DND-41 (cell line): ENCODE results near the gene EPPIN.

ENCODE experiments used
- ATAC-seq: fragments of 200-7000 bp; cut with Tn5 transposase; 3 replicates; pipeline ENCODE4 v1.9.1; 2021; ENCODE audit warnings: low read depth; ENCODE audit not compliant: insufficient read depth
- DNase-seq: peaks from one replicate; pipeline ENCODE4 v3.0.0-alpha.2; 2020
- H2AFZ ChIP-seq: 2 replicates; pipeline ENCODE4 v1.6.0; 2012; ENCODE audit warnings: low read depth, low read length
- H3K27ac ChIP-seq: 2 replicates; pipeline ENCODE4 v1.5.1; 2012; ENCODE audit warnings: low read length, inconsistent platforms
- H3K27me3 ChIP-seq: fragments of 200-600 bp; sonication (generic); 2 replicates; pipeline ENCODE4 v1.6.0; 2012; ENCODE audit warnings: low read length, mild to moderate bottlenecking, inconsistent platforms; ENCODE audit not compliant: insufficient read depth, poor library complexity
- H3K36me3 ChIP-seq: 2 replicates; pipeline ENCODE4 v1.5.1; 2012; ENCODE audit warnings: low read length, inconsistent platforms; ENCODE audit not compliant: insufficient read depth
- H3K4me1 ChIP-seq: 2 replicates; pipeline ENCODE4 v1.5.1; 2012; ENCODE audit warnings: mild to moderate bottlenecking, low read length; ENCODE audit not compliant: insufficient read depth
- H3K4me2 ChIP-seq: 2 replicates; pipeline ENCODE4 v1.6.0; 2012; ENCODE audit warnings: mild to moderate bottlenecking, moderate library complexity, low read length, inconsistent platforms; ENCODE audit not compliant: insufficient read depth
- H3K4me3 ChIP-seq, 2 experiments: fragments of 200-600 bp in 1 of 2; shearing (Covaris generic) in 1 of 2; 2 replicates each; pipeline ENCODE4 v1.5.1; 2012 to 2016; ENCODE audit warnings: inconsistent platforms in 2 of 2, low read length in 2 of 2, mild to moderate bottlenecking in 2 of 2, low read depth in 1 of 2, moderate library complexity in 1 of 2
- H3K79me2 ChIP-seq: 2 replicates; pipeline ENCODE4 v1.6.0; 2012; ENCODE audit warnings: low read length, inconsistent platforms; ENCODE audit not compliant: insufficient read depth
- H3K9ac ChIP-seq: 2 replicates; pipeline ENCODE4 v1.6.0; 2012; ENCODE audit warnings: low read depth, mild to moderate bottlenecking, inconsistent platforms, low read length, moderate library complexity
- H3K9me3 ChIP-seq: 2 replicates; pipeline ENCODE4 v1.5.1; 2012; ENCODE audit warnings: low read length, moderate library complexity, mild to moderate bottlenecking, inconsistent platforms; ENCODE audit not compliant: insufficient read depth, severe bottlenecking
- H4K20me1 ChIP-seq: 2 replicates; pipeline ENCODE4 v1.6.0; 2012; ENCODE audit warnings: low read length; ENCODE audit not compliant: insufficient read depth
- CTCF ChIP-seq: IDR thresholded peaks from 2 replicates; pipeline ENCODE4 v1.5.1; 2012; ENCODE audit warnings: borderline replicate concordance, low read length, moderate library complexity, mild to moderate bottlenecking; ENCODE audit not compliant: poor library complexity, severe bottlenecking; ENCODE audit errors: extremely low read depth
- EZH2 ChIP-seq: IDR thresholded peaks from 3 replicates; pipeline ENCODE4 v1.6.1; 2012; ENCODE audit warnings: borderline replicate concordance, low read depth, mild to moderate bottlenecking, moderate library complexity, low read length, inconsistent platforms; ENCODE audit not compliant: severe bottlenecking

EPPIN gene

DNA sequence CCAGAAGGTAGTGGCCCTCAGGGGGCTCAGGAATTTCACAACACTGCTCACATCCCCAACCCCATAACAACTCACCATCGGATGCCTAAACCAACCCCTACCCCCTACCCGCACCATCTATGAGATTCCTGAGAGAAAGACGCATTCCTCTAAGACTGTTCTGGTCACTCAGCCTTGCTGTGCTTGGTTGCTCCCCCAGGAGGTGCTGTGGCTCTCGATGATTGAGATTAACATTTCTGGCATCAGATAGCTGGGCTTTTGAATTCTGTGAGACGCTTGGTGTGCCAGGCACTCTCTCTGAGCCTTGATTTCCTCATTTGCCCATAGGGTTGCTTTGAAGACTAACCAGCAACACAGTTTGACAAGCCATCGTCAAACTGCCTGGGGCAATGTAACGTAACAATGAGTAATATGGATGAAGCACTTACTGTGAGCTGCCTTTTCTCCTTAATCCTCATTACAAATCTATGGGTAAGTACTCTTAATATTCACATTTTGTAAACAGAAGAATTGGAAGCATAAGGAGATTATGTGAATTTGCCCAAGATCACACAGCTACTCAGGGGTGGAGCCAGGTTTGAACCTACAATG lies 8.9 kb downstream of the EPPIN start:
- H3K4me1 ChIP-seq: no peaks in the 10 kb centered on the region

DNA sequence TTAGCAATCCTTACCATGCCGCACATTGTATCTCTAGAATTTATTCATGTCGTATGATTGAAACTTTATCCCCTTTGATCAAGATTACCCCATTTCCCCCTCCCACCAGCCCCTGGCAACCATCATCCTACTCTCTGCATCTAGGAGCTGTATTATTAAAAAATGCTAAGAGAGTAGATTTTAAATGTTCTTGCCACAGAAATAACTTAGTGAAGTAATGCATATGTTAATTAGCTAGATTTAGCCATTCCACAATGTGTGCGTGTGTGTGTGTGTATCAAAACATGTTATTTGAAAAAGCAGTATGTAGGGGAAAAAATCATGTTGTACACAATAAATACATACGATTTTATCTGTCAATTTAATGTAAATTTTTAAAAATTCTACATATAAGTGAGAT lies 19.9 kb downstream of the EPPIN start:
- Histone ChIP-seq H3K9me3 (no peaks in the 10 kb centered on the region), H4K20me1 (no peaks in the 10 kb centered on the region), H2AFZ (no peak overlapping the region), H3K4me1 (no peaks in the 10 kb centered on the region), H3K9ac (no peak overlapping the region), H3K27me3 (peaks cover 24% of the 10 kb centered on the region), H3K4me3 (no peak overlapping the region), H3K79me2 (no peaks in the 10 kb centered on the region), H3K36me3 (no peaks in the 10 kb centered on the region), H3K4me2 (no peak overlapping the region), H3K27ac (no peak overlapping the region)
- TF ChIP-seq EZH2: no peak
- no peak for TF ChIP-seq CTCF
- ATAC-seq (no peak), DNase-seq (no peak)

More for the DNA sequence above, 8.9 kb downstream of the EPPIN start:
- Histone ChIP-seq H3K36me3 (no peaks in the 10 kb centered on the region), H2AFZ (no peak overlapping the region), H3K9me3 (no peaks in the 10 kb centered on the region), H3K4me3 (no peak overlapping the region), H3K27me3 (peaks cover 15% of the 10 kb centered on the region), H3K79me2 (no peaks in the 10 kb centered on the region), H3K9ac (no peak overlapping the region), H4K20me1 (no peaks in the 10 kb centered on the region), H3K4me2 (no peak overlapping the region), H3K27ac (no peak overlapping the region)
- ATAC-seq: no peak
- TF ChIP-seq CTCF: peak; percentile 30
- no peak for TF ChIP-seq EZH2
- no peak for DNase-seq

DNA sequence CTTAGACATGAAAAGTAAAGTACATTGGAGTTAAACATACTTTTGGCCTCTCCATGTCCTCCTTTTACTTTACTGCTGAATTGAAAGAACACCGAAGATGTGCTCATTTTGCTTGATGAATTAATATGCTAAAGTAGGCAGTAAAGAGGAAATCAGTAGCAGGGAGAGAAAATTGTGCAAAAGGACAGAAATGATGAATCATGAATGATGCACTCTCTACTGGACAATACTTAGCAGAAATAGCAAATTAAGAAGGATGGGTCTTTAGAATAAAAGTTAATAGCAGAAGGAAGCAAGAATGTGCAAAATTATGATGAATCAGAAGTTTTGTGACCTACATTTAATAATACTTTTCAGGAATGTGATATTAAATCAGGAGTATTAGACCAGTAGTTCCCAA lies 23.4 kb downstream of the EPPIN start:
- Histone ChIP-seq H3K27ac (no peak overlapping the region), H2AFZ (no peak overlapping the region), H3K9ac (no peak overlapping the region), H3K4me1 (no peaks in the 10 kb centered on the region), H4K20me1 (no peaks in the 10 kb centered on the region), H3K9me3 (no peaks in the 10 kb centered on the region), H3K4me2 (no peak overlapping the region), H3K27me3 (peaks cover 26% of the 10 kb centered on the region), H3K79me2 (no peaks in the 10 kb centered on the region), H3K4me3 (no peak overlapping the region), H3K36me3 (no peaks in the 10 kb centered on the region)
- TF ChIP-seq CTCF: no peak
- TF ChIP-seq EZH2: no peak
- DNase-seq (no peak), ATAC-seq (no peak)

DNA sequence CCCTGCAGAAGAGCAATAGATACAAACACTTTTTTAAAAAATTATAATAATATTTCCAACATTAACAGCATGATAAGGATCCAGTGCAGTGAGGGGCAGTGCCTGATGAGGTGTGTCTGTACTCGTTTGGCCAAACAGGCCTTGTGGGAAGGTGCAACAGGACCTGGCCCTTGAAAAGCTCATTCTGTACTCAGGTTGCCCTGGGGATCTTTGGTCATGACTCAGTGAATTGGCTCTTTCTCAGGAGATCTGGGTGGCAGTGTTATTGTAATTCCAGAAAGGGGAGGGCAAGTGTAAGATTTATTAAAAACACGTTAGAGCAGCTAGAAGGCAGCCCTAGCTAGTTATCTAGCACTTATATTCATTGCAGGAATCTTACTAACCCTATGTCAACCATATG lies 28.9 kb downstream of the EPPIN start:
- DNase-seq: no peak
- Histone ChIP-seq H3K4me2 (no peak overlapping the region), H3K79me2 (no peaks in the 10 kb centered on the region)

More for the DNA sequence above, 28.9 kb downstream of the EPPIN start:
- Histone ChIP-seq H3K27me3 (peaks cover 11% of the 10 kb centered on the region), H3K9ac (no peak overlapping the region), H4K20me1 (no peaks in the 10 kb centered on the region), H3K4me1 (no peaks in the 10 kb centered on the region), H3K9me3 (no peaks in the 10 kb centered on the region), H3K4me3 (no peak overlapping the region), H3K27ac (no peak overlapping the region), H2AFZ (no peak overlapping the region), H3K36me3 (no peaks in the 10 kb centered on the region)
- no peak for ATAC-seq
- TF ChIP-seq CTCF (no peak), EZH2 (no peak)
